HG03060 (cell line): ENCODE data around the gene ZNF320.
"Not testable (repeated sequence)": the region's sequence is repeated elsewhere in the genome, so short reads cannot be mapped to it uniquely, and the experiment has no call there.

ENCODE experiments used
- ATAC-seq: cut with Tn5 transposase; IDR thresholded peaks from one replicate; pipeline ENCODE4 v1.9.1; 2021; ENCODE audit warnings: low read depth, moderate number of reproducible peaks; ENCODE audit not compliant: unreplicated experiment

ZNF320 gene

DNA sequence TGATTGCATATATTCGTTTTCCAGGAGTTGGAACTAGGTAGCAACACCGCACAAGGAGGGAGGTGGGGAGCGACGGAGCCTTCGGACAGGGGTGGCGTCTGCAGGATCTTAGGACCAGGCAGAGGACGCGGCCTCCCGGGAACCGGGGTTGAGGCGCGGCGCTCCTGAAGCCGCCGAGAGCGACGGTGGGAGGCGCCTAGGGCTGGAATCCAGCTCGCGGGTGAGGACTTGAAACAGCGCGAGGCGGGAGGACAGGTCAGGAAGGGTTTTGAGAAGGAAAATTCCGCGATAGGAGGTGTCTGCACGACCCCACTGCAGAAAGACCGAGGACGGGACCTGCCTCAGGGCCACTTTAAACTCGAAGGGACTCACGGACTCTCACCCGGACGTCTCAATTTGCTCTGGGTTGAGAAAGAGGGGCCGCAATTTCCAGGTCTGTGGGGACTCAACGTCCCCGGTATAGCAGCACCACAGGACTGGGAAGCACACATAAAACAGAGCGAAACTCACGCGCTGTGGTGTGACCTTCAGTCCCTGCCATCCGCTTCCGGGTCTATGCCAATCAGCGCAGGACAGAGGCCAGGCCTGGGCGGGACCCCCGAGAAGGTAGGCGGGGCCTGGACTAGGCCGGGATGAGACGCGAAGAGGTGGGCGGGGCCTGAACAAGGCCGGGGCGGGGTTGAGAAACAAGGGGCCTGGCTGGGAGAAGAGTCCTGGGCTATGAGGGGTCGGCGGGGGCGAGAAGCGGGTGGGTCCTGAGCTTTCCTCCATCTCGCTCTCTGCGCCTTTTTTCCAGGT, at the start of gene ZNF320:
TSS of gene ZNF320 (minus strand) at position 498 of the 798 bp plus-strand sequence. CDS start 7,380 bp downstream, outside the sequence.
- peak; percentile 85 for ATAC-seq

DNA sequence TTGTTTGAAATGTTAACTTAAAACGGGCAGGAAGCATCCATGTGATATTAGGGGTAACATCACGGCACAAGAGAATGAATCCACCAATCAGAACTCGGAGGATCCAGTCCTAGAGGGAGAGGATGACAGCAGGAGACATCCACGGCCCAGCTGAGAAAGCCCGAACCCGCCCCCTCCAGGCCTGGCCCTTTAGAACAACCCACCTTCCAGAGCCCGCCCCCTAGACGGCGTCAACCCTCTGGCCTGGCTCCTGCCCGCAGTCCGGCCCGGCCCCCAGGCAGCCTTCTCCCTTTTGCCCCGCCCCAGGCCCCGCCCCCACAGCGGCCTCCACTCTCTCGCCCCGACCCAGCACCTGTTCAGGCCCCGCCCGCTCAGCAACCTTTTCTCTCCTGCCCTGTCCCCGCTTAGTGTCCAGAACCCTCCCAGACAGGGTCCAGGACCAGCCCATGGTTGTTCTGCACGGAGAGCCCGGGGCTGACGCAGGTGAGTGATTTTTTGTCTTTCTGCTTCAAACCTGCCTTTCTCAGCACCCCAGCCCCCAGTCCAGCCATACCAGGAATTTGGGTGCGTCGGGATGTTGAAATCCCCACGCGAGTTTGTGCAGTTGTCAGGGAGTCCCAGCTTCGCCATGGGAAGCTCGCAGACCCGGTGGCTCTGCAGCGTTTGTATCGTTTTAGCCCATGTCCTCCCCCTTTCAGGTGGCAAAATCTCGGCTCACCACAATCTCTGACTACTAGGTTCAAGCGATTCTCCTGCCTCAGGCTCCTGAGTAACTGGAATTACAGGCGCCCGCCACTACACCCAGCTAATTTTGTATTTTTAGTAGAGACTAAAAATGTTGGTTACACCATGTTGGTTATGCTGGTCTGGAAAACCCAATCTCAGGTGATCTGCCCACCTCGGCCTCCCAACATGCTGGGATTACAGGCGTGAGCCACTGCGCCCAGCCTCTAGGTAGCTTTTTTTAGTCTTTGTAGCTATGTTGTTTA, 49.2 kb upstream of the ZNF320 start:
- ATAC-seq, result no peak

DNA sequence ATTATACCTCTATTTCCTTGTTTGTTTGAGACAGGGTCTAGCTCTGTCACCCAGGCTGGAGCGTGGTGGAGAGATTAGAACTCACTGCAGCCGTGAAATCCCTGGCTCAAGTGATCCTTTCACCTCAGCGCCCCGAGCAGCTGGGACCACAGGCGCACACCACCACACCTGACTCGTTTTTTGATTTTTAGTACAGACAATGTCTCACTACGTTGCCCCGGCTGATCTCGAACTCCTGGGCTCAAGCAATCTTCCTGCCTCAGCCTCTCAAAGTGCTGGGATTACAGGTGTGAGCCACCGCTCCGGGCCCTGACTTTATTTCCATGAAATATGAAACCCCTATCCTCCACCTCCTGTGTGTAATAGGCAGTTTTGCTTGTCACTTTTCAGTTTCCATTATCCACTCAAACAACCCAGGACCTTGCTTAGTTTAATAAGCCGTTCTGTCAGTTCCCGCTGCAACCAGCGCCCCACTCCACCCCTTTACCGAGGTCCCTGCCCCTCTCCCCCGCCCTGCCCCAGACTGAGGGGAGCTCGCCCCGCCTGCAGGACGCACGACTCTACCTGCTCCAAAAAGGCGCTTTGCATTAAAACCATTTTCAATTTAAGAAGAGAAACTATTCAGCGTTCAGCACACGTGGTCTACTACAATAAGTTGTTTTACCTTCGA, 48.4 kb upstream of the ZNF320 start:
- no peak for ATAC-seq

DNA sequence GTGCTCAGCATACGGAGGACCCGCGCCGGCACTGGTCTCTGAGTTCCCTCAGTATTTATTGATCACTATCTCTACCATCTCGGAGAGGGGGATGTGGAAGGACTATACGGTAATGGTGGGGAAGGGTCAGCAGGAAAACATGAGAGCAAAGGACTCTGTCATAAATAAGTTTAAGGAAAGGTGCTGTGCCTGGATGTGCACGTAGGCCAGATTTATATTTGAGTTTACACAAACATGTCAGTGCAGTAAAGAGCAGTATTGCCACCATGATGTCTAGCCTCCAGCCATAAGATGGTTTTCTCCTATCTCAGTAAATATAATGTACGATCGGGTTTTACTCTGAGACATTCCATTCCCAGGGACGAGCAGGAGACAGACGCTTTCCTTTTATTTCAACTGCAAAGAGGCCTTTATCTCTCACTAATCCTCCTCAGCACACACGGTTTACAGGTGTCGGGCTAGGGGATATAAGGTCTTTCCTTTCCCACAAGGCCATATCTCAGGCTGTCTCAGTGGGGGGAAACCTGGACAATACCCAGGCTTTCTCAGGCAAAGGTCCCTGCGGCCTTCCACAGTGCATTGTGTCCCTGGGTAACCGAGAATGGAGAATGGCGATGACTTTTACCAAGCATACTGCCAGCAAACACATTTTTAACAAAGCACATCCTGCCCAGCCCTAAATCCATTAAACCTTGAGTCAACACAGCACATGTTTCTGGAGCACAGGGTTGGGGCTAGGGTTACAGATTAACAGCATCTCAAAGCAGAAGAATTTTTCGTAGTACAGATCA, 47.5 kb upstream of the ZNF320 start:
- ATAC-seq, result not testable (repeated sequence)

DNA sequence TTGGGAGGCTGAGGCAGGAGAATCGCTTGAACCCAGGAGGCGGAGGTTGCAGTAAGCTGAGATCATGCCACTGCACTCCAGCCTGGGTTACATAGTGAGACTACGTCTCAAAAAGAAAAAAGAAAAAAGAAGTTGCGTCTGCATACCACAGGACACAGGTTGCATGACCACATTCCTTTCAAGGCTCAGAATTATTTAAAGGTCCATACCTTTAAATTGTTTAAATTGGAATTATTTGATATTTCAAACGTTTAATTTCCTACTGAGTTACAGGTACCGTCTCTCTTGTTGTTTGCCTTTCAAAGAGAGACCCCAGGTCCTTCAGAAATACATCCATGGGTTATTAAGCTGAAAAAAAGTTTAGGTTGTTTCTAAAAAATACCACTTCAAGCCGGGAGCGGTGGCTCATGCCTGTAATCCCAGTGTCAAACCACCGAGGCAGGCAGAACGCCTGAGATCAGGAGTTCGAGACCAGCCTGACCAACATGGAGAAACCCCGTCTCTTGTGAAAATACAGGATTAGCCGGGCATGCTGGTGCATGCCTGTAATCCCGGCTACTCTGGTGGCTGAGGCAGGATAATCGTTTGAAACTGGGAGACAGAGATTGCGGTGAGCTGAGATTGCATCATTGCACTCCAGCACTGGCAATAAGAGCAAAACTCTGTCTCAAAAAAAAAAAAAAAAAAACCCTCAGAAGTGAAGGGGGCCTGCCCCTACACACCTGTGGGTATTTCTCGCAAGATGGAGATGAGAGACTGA, 46.6 kb upstream of the ZNF320 start:
- ATAC-seq, result no peak

DNA sequence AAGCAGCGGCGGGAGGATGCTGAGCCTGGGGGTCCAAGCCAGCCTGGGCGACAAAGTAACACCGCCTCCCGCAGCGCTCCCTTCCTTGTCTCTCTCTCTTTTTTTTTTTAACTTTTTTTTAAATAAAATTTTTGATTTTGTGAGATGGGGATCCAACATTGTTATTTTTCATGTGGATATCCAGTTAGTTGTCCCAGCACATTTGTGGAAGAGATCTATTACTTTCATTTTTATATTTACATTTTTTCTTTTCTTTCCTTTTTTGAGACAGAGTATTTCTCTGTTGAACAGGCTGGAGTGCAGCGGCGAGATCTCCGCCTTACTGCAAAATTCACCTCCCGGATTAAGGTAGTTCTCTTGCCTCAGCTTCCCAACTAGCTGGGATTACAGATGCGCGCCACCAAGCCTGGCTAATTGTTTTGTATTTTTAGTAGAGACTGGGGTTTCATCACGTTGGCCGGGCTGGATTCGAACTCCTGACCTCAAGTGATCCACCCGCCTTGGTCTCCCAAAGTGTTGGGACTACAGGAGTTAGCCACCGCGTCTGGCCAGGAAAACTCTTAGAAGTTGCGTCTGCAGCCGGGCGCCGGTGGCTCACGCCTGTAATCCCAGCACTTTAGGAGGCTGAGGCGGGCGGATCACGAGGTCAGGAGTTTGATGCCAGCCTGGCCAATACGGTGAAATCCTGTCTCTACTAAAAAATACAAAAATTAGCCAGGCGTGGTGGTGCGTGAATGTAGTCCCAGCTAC, 45.9 kb upstream of the ZNF320 start:
- no peak for ATAC-seq

DNA sequence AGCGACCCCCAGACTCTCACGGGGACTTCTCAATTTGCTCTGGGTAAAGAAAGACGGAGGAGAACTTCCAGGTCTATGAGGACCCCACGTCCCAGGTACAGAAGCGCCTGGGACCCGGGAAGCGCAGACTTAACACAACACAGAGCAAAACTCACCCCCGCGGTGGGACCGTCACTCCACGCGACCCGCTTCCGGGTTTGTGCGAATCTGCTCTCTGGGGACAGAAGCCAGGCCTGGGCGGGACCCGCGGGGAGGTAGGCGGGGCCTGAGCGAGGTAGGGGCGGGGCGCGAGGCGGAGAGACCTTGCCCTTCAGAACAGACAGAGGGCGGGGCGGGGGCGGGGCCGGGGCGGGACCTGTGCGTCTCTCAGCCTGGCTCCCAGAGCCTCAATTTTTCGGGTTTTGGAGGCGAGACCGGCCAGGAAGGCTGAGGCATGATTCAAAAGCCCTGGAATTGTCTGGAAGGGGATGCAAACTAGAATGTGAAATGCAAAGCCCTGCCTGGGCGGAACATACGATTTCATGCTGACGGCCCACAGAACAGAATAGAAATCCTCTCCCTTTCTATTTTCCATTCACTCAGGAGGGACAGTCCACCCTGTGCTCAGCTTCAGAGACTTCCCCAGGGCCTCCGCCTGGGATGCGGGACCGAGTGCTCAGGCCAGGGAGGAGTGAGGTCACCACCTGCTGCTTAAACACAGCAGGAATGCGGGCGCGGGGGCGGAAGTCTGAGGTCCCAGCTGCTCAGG, 45.1 kb upstream of the ZNF320 start:
- no peak for ATAC-seq

DNA sequence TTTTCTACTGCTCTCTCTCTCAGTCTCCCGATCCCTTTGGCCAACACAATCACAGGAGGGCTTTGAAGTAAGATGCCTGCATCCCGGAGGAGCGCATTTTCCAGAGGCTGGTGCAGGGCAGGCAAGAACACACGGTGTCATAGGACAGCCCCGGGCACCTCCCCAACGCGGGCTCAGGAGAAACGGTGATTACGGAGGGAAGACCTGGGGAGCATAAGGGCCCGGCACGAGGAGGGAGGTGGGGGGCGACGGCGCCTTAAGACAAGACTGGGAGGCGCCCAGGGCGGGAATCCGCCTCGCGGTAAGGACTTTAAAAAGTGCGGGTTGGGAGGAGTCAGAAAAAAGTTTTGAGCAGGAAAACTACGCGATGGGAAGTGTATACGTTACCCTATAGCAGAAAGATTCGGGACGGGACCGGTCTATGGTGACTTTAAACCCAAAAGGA, 44.5 kb upstream of the ZNF320 start:
- no peak for ATAC-seq

DNA sequence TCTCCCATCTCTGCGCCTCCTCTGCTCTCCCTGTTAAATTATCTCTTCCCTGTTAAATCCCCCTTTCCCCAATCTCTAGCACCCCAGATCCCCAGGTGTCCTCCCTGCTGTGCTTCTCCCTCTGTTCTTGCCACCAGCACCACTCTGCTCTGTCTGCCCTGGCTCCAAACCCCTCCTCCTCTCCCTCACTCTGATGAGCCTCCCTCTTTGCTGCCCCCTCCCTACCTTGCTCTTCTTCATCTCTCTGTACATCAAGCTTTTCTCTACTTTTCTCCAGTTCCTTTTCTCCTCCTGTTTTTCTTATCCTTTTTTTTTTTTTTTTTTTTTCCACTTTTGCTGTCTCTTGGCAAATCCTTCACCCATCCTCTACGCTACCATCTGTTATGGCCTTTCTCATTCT, 44.1 kb upstream of the ZNF320 start:
- ATAC-seq, result not testable (repeated sequence)

DNA sequence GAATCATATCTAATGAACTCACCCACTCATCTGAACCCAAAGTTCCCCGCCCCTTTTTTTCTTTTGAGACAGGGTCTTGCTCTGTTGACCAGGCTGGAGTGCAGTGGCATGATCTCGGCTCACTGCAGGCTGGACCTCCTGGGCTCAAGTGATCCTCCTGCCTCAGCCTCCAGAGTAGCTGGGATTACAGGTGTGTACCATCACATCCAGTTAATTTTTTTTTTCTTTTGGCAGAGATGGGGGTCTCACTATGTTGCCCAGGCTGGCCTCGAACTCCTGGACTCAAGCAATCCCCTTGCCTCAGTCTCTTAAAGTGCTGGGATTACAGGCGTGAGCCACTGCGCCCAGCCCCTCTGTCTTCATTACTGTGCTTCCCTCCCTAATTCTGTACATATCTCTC, 43.5 kb upstream of the ZNF320 start:
- not testable (repeated sequence) for ATAC-seq

DNA sequence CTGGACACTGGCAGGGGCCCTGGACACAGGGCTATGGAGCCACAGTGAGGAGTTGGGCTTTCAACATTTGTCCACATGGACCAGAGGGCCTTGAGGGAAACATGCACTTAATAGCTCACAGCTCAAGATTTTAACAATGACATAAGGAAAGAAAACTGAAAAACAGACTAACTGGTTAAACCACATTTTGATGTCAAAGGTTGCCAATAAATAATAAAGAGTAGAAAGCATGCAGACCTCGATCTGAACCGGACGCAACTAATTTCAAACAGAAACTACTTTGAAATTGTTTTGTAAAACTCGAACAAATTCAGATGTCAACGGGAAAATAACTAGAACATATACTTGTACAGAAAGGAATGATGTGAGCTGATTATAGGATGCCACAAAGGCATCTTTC, 41.3 kb upstream of the ZNF320 start:
- ATAC-seq, result no peak

DNA sequence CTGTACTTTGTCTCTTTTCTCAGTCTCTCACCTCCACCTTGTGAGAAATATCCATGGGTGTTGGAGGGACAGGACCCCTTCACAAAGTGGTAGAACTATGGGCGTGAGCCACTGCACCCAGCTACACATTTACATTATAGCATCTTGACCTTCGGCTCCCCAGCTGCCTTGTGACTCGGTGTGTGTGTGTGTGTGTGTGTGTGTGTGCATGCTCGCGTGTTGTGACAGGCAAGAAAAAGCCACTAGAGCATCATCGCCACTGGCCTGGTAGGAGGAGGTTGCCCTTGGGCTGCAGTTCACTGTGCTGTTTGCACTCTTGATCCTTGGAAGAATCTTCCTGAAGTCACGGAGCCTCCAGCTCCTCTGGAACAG, 39.5 kb upstream of the ZNF320 start:
- ATAC-seq, result no peak

DNA sequence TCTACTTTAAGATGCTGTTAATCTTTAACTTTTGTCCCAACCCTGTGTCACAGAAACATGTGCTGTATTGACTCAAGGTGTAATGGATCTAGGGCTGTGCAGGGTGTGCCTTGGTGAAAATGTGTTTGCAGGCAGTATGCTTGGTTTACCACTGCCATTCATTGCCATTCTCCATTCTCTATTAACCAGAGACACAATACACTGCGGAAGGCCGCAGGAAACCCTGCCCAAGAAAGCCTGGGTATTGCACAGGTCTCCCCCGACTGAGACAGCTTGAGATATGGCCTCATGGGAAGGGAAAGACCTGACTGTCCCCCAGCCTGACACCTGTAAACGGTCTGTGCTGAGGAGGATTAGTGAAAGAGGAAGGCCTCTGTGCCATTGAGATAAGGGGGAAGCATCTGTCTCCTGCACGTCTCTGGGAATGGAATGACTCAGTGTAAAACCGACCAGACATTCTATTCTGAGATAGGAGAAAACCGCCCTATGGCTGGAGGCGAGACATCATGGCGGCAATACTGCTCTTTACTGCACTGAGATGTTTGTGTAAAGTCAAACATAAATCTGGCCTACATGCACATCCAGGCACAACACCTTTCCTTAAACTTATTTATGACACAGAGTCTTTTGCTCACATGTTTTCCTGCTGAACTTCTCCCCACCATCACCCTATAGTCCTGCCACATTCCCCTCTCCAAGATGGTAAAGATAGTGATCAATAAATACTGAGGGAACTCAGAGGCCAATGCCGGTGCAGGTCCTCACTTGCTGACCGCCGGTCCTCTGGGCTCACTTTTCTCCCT, 38.9 kb upstream of the ZNF320 start:
- no peak for ATAC-seq

DNA sequence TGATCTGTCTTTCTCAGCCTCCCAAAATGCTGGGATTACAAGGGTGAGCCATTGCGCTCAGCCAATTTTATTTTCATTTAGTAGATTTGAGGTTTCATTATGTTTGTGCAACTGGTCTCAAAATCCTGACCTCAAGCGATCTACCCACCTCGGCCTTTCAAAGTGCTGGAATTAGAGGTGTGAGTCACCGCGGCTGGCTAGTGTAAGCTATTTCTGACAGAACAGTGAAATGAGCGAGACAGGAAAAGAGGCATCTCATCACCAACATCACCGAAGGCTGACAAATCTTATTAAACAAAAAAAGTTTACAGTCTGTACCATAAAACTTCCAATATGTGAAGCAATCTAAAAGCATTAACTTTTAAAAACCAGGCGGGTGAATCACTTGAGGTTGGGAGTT, 38.0 kb upstream of the ZNF320 start:
- ATAC-seq, result no peak

DNA sequence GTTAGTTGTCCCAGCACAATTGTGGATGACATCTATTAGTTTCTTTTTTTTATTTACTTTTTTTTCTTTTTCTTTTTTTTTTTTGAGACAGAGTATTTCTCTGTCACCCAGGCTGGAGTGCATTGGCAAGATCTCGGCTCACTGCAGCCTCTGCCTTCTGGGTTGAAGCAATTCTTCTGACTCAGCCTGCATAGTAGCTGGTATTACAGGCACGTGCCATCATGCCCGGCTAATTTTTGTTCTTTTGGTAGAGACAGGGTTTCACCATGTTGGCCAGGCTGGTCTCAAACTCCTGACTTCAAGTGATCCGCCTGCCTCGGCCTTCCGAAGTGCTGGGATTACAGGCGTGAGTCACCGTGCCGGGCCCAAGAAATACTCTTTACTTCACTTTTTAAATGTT, 27.2 kb upstream of the ZNF320 start:
- ATAC-seq, result not testable (repeated sequence)

DNA sequence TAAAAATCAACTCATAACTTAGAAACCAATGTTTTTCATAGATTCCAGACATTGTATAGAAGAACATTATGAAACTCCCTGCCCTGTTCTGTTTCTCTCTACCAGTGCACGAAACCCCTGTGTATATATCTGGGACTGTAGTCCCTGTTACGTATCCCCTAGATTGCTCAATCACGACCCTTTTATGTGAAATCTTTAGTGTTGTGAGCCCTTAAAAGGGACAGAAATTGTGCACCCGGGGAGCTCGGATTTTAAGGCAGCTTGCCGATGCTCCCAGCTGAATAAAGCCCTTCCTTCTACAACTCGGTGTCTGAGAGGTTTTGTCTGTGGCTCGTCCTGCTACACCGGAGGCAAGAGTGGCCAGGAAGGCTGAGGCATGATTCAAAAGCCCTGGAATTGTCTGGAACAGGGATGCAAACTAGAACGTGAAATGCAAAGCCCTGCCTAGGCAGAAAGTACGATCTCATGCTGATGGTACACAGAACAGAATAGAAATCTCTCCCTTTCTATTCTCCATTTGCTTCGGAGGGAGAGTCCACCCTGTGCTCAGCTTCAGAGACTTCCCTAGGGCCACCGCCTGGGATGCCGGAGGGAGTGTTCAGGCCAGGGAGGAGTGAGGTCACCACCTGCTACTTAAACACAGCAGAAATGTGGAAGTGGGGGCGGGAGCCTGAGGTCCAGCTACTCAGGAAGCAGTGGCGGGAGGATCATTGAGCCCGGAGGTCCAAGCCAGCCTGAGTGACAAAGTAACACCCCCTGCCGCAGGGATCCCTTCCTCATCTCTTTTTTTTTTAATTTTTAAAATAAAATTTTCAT, 26.6 kb upstream of the ZNF320 start:
- ATAC-seq, result no peak
